Epithelial cell of proximal tubule (primary cell): ENCODE data around the gene ANKRD16. TPM values are rescaled to one million over a fixed set of nuclear protein-coding genes. Genes with fewer than 3 reads are reported as not detected.
"Not testable (repeated sequence)": the region's sequence is repeated elsewhere in the genome, so short reads cannot be mapped to it uniquely, and the experiment has no call there.

Source experiments
- DNase-seq: peaks from one replicate; pipeline ENCODE4 v3.0.0-alpha.2; 2011; ENCODE audit warnings: low read depth
- H3K4me3 ChIP-seq: 2 replicates; pipeline ENCODE4 v1.5.1; 2011; ENCODE audit warnings: low read depth, mild to moderate bottlenecking, low read length
- CTCF ChIP-seq: conservative IDR thresholded peaks from 2 replicates; pipeline ENCODE4 v1.5.1; 2012; ENCODE audit warnings: low read depth, mild to moderate bottlenecking, low read length
- total RNA-seq: library from RNA; depleted of rRNA; stranded (reverse); fragments of >200 nt; gene quantifications from 2 replicates; pipeline ENCODE4 v1.2.3, GENCODE V29; 2015

The ANKRD16 gene
- total RNA-seq, 1 donor from 2014 or later = 3.7 TPM

- DNase-seq = no peak
- H3K4me3 ChIP-seq = no peak overlapping the region
- TF ChIP-seq CTCF = no peak
These were observed 27.6 kb upstream of the ANKRD16 start for GRCh38 chr10:5917305-5917704.

DNA sequence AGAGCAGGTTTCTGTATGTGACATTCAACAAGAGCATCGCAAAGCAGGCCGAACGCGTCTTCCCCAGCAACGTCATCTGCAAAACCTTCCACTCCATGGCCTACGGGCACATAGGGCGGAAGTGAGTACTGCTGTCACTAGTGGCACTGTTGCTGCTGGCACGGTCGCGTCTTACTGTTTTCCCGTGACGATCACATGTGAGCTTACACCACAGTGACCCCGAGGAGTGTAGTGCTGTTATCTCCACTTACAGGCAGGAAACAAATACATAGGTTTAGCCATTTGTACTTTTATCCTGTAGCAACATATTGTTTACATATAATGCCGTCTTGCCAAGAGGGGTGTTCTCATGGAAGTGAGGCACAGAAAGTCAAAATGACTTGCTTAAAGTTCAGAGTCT, 25.8 kb upstream of the ANKRD16 start:
- no peak overlapping the region for H3K4me3 ChIP-seq
- no peak for DNase-seq
- TF ChIP-seq CTCF = no peak

- H3K4me3 ChIP-seq = no peak overlapping the region
- no peak for DNase-seq
- TF ChIP-seq CTCF = no peak
These were observed 24.0 kb upstream of the ANKRD16 start for GRCh38 chr10:5913736-5914135.

DNA sequence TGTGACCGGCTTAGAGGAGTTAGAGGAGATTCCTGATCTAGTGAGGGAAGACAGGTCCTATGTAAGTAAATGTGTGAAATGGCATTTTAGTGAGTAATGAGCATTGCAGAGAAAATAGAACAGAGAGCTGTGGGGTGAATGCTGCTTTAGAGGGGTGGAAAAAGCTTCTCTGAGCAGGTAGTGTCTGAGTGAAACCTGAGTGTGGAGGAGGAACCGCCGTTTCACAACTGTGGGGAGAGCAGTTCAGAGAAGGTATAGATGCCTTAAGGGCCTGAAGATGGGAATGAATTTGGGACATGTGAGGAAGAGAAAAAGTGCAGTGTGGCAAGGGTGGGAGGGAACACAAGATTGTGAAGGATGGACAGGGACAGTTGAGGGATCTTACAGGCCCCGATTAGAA, 22.0 kb upstream of the ANKRD16 start:
- no peak overlapping the region for H3K4me3 ChIP-seq
- TF ChIP-seq CTCF = no peak
- DNase-seq = no peak

- no peak for DNase-seq
- no peak for TF ChIP-seq CTCF
- no peak overlapping the region for H3K4me3 ChIP-seq
These were observed 20.8 kb upstream of the ANKRD16 start for GRCh38 chr10:5910323-5911100.

- not testable (repeated sequence) for DNase-seq, H3K4me3 ChIP-seq
These were observed 19.0 kb upstream of the ANKRD16 start for GRCh38 chr10:5908676-5909075.

GRCh38 chr10:5906651-5907050, 17.0 kb upstream of the ANKRD16 start:
- DNase-seq = no peak
- no peak overlapping the region for H3K4me3 ChIP-seq
- TF ChIP-seq CTCF = no peak
